SHP77 treated with DMSO at 0.1 percent for 48 hours (cell line): ENCODE data around the gene ADPRM.
"Not testable (repeated sequence)": the region's sequence is repeated elsewhere in the genome, so short reads cannot be mapped to it uniquely, and the experiment has no call there.

Experiments used
- DNase-seq: peaks from one replicate; lab custom pipeline; 2025; lab: John Stamatoyannopoulos, UW

ADPRM gene

GRCh38 chr17:10697092-10698081 is at the start of gene ADPRM, which contains the start of gene SCO1:
ADPRM (plus strand) TSS chr17:10697594; CDS start chr17:10704927, 7,333 bp downstream.
SCO1 (minus strand) TSS chr17:10697533; CDS start chr17:10697507, 26 bp downstream.
- peak; percentile 91 for DNase-seq

GRCh38 chr17:10648381-10648780 is 49.0 kb upstream of the ADPRM start:
- no peak for DNase-seq

GRCh38 chr17:10648956-10649355 is 48.4 kb upstream of the ADPRM start:
- no peak for DNase-seq

- no peak for DNase-seq
These were observed 47.8 kb upstream of the ADPRM start for GRCh38 chr17:10649602-10650001.

- no peak for DNase-seq
These were observed 45.5 kb upstream of the ADPRM start for GRCh38 chr17:10651927-10652326.

DNA sequence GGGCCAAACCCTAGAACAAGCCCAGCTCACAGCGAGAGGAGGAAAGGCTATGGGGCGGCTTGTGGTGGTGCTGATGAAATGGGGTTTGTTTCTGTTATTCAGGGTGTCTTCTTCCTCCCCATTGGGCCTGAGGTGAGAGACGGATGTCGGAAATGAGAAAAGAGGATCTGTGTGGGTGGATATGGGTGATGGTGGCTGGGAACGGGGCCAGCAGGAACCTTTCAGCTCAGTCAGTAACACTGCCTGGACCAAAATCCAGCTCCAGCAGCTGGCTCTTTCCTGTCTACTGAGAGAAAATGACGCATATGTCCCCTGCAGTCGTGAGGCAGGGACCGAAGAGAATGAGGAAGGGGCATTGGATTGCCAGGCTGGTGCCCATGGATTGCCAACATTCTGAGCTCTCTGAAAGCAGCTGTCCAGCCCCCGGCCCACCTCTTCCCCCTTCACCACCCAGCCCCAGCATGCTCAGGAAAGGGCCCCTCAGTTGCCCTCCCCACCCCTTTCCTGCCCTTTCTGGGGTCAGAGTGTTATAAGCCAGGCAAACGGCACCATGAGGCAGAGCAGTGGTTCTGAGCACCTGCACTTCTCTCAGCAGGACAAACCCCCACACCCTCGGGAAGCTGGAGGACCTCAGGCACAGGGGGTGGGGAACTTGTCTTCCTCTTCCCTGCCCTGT is 44.3 kb upstream of the ADPRM start:
- no peak for DNase-seq

DNA sequence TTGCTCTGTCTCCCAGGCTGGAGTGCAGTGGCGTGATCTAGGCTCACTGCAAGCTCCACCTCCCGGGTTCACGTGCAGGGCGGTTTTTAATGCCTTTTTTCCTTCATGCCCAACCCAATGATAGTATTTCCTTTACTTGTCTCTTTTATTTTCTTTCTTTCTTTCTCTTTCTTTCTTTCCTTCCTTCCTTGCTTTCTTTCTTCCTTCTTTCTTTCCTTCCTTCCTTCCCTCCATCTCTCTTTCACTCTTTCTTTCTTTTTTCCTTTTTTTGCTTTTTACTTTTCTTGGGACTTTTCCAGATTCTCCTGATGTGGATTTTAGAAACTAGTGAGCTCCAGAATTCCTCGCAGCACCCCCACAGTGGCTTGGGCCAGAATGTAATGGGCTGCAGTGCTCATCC is 43.4 kb upstream of the ADPRM start:
- no peak for DNase-seq

DNA sequence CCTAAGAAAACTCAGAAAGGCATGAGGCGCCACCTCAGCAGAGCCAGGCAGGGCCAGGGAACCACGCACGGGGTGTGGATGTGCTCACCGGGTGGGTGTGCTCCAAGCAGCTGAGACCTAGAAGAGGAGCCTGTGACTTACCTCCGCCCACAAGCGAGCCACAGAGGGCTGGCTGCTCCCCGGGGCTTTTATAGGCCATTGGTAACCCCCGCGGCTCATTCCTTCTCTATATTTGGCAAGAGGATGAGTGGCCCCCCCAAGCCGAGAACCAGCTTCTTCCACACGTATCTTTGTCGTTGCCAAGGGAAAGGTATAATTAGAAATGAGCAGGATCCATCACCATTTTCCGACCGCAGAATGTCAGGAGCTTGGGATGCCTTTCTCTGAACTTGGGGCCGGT is 40.2 kb upstream of the ADPRM start, which contains the start of gene MYH3:
Gene MYH3 (minus strand): TSS at position 162 of the 400 bp plus-strand sequence. CDS start 2,245 bp downstream, outside the sequence.
- DNase-seq, result no peak

DNA sequence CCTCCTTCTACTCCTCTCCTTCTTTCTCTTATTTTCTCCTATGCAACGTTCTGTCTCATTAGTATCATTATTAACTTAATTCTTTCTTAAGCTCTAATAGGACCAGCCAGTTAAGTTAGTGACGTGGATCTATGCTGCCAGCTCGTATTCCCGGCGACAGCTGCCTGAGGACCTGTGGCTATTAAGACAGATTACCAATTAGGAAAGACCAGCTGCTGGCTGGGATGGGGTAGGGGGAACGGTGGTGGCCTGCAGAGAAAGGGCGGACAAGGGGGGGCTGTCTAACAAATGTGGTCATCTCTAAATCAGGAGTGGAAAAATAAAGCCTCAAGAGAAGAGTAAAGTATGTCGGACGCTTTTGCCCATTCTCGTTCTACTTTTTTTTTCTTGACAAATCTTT is 39.5 kb upstream of the ADPRM start:
- no peak for DNase-seq

- DNase-seq, result no peak
These were observed 36.0 kb upstream of the ADPRM start for GRCh38 chr17:10661437-10661836.

GRCh38 chr17:10663231-10663630 is 34.2 kb upstream of the ADPRM start:
- no peak for DNase-seq

DNA sequence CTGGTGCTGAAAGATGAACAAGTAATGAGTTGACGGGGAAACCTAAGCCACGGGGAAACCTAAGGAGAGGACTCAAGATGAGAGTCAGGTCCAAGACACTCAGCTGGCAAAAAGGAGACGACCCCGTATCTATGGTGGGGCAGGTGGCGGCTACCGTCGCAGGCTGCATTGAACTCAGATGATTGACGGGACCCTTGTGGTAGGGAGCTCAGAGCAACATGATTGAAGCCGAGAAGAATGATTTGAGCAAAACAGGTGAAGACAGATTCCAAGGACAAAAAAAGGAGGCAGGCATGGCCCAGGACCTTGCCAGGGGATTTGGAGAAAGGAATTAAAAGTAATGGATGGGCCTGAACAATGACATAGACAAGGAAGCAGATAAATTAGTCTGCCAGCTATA is 32.8 kb upstream of the ADPRM start:
- no peak for DNase-seq

- DNase-seq, result no peak
These were observed 30.5 kb upstream of the ADPRM start for GRCh38 chr17:10666906-10667305.

- DNase-seq, result no peak
These were observed 28.6 kb upstream of the ADPRM start for GRCh38 chr17:10668775-10669174.

DNA sequence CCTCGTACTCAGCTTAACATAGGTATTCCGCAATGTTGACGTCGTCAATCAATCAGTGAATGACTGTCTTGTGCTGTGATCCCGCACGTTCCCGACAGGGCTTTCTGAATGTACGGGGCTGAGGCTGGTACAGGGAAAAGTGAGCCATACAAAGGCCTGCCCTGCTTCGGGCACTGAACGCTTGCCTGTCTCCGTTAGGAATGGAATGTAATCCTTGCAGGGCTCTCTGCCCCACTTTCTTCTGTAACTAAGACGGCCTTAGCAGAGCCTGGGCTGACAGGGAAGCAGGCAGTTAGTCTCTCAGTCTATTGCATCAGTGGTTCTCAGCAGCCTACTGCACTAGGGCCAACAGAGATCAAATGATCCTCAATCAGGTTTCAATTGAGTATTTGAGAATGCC is 24.1 kb upstream of the ADPRM start:
- no peak for DNase-seq

DNA sequence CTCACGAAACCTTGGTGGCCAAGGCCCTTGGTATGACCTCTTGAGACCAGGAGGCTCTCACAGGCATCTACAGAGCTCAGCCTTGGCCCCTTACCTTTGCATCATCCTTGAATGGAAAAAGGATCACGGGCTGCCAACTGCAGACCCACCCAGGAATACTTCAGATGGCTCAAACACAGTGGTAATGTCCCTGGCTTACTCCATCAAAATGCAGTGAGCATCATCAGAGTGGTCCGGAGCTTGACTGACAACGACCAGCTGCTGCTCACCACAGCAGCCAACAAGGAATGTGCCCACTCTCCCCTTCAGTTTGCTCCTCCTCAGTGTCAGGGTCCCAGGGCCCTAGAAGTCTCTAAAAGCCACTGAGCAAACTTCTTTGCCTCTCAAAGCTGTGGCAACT is 22.7 kb upstream of the ADPRM start:
- no peak for DNase-seq

GRCh38 chr17:10681866-10682446 is 15.4 kb upstream of the ADPRM start:
- DNase-seq, result no peak

DNA sequence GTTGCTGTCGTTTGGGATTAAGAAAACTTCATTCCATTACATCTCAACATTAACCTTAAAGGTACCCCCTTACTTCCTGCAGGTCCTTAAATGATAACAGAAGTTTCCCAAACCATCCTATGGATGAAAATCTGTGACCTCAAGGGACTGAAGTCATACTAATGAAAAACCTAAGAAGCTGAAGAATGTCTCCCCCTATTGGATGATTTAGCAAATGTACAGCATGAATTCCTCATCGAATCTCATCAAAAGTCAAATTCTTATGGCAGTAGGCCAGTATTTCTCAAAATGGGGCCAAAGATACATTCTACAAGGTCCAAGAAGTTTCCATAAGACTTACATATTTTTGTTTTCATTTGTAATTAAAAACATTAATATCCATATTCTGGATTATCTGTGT is 13.5 kb upstream of the ADPRM start:
- DNase-seq, result peak; percentile 4

GRCh38 chr17:10687499-10687898 is 9.9 kb upstream of the ADPRM start:
- no peak for DNase-seq

DNA sequence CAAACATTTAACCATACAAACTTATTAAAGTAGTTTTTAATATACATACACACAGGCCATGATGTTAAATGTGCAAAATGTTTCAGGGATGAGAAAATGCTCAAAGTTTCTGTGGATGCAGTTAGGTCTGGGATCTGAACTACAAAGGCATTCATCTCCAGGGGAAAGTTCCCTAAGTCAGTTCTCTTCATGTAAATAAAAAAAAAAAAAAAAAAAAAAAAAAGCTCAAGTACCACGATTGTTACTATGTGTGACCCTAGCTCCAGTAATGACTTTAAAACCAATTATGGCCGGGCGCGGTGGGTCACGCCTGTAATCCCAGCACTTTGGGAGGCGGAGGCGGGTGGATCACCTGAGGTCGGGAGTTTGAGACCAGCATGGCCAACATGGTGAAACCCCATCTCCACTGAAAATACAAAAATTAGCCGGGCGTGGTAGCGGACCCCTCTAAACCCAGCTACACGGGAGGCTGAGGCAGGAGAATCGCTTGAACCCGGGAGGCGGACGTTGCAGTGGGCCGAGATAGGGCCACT is 1.5 kb upstream of the ADPRM start:
- not testable (repeated sequence) for DNase-seq

GRCh38 chr17:10698096-10698818 is 863 bp downstream of the ADPRM start:
- peak; percentile 5 for DNase-seq

GRCh38 chr17:10699856-10700255 is 2.5 kb downstream of the ADPRM start:
- no peak for DNase-seq
